WTC11 (cell line): ENCODE results near the gene RSPH4A. TPM values are rescaled to one million over a fixed set of nuclear protein-coding genes. Genes with fewer than 3 reads are reported as not detected.

Source experiments
- ATAC-seq: fragments of 200-7000 bp; cut with Tn5 transposase; 2 replicates; pipeline ENCODE4 v1.10.0; 2021; ENCODE audit warnings: mild to moderate bottlenecking, moderate library complexity
- CTCF ChIA-PET: fragments of 300-600 bp; sonication (Branson Sonifier 250); formaldehyde crosslinking; loops from one replicate; lab custom pipeline; 2021; ENCODE audit warnings: antibody characterized with exemption; lab: Charles Lee
- POLR2A ChIA-PET: fragments of 350-600 bp; sonication (Branson Sonifier 250); formaldehyde crosslinking; loops from one replicate; lab custom pipeline; 2021; ENCODE audit warnings: antibody characterized with exemption; lab: Charles Lee
- DNase-seq: peaks from one replicate; pipeline ENCODE4 v3.0.0; 2021; ENCODE audit warnings: low spot score
- H3K27ac Mint-ChIP-seq: 2 replicates; pipeline ENCODE4 v1.8.0; 2021; ENCODE audit warnings: mixed read lengths
- H3K27me3 Mint-ChIP-seq: 2 replicates; pipeline ENCODE4 v1.8.0; 2021; ENCODE audit warnings: low read depth, mild to moderate bottlenecking, moderate library complexity, mixed read lengths
- H3K36me3 Mint-ChIP-seq: 2 replicates; pipeline ENCODE4 v1.8.0; 2021; ENCODE audit warnings: mixed read lengths
- H3K4me1 Mint-ChIP-seq: 2 replicates; pipeline ENCODE4 v1.8.0; 2022; ENCODE audit warnings: mixed read lengths
- H3K4me3 Mint-ChIP-seq: 2 replicates; pipeline ENCODE4 v1.8.0; 2021; ENCODE audit warnings: mild to moderate bottlenecking, moderate library complexity, mixed read lengths
- H3K9me3 Mint-ChIP-seq: 2 replicates; pipeline ENCODE4 v1.8.0; 2021; ENCODE audit warnings: mixed read lengths
- CBFB ChIP-seq: sonication (generic); formaldehyde crosslinking; IDR thresholded peaks from 2 replicates; pipeline ENCODE4 v1.8.1; 2022; ENCODE audit warnings: mild to moderate bottlenecking, low read depth, missing genetic modification reagents
- ETV6 ChIP-seq: sonication (generic); formaldehyde crosslinking; IDR thresholded peaks from 2 replicates; pipeline ENCODE4 v1.8.1; 2022; ENCODE audit warnings: mild to moderate bottlenecking, missing genetic modification reagents
- FOXJ3 ChIP-seq: sonication (generic); formaldehyde crosslinking; IDR thresholded peaks from 2 replicates; pipeline ENCODE4 v1.9.0; 2021; ENCODE audit warnings: missing genetic modification reagents, mild to moderate bottlenecking, borderline replicate concordance
- GRHL2 ChIP-seq: fragments of 250-450 bp; sonication (Bioruptor Pico); IDR thresholded peaks from 2 replicates; pipeline ENCODE4 v1.8.0; 2022; ENCODE audit warnings: mild to moderate bottlenecking, moderate library complexity; ENCODE audit not compliant: insufficient replicate concordance, severe bottlenecking
- GTF2I ChIP-seq: fragments of 250-450 bp; sonication (Bioruptor Pico); conservative IDR thresholded peaks from 2 replicates; pipeline ENCODE4 v1.4.0; 2021; ENCODE audit warnings: mild to moderate bottlenecking
- JUN ChIP-seq: sonication (generic); formaldehyde crosslinking; IDR thresholded peaks from 2 replicates; pipeline ENCODE4 v1.8.0; 2023; ENCODE audit warnings: mild to moderate bottlenecking, missing genetic modification reagents
- KAT7 ChIP-seq: sonication (generic); formaldehyde crosslinking; IDR thresholded peaks from 2 replicates; pipeline ENCODE4 v1.8.1; 2023; ENCODE audit warnings: missing genetic modification reagents, mild to moderate bottlenecking, borderline replicate concordance
- OVOL2 ChIP-seq: fragments of 250-450 bp; sonication (Bioruptor Pico); IDR thresholded peaks from 2 replicates; pipeline ENCODE4 v1.9.0; 2021; ENCODE audit warnings: mild to moderate bottlenecking, borderline replicate concordance
- RORB ChIP-seq: fragments of 250-450 bp; sonication (Bioruptor Pico); IDR thresholded peaks from 2 replicates; pipeline ENCODE4 v1.9.0; 2021; ENCODE audit warnings: mild to moderate bottlenecking
- SP1 ChIP-seq: sonication (generic); formaldehyde crosslinking; conservative IDR thresholded peaks from 2 replicates; pipeline ENCODE4 v1.8.1; 2022; ENCODE audit warnings: missing genetic modification reagents
- ZNF138 ChIP-seq: sonication (generic); formaldehyde crosslinking; conservative IDR thresholded peaks from 2 replicates; pipeline ENCODE4 v1.8.1; 2022; ENCODE audit warnings: mild to moderate bottlenecking, moderate library complexity, missing genetic modification reagents
- ZNF396 ChIP-seq: fragments of 250-450 bp; sonication (Bioruptor Pico); IDR thresholded peaks from 2 replicates; pipeline ENCODE4 v1.8.0; 2021; ENCODE audit warnings: mild to moderate bottlenecking, moderate library complexity, borderline replicate concordance
- ZNF423 ChIP-seq: fragments of 250-450 bp; sonication (Bioruptor Pico); IDR thresholded peaks from 2 replicates; pipeline ENCODE4 v2.1.2; 2022; ENCODE audit warnings: mild to moderate bottlenecking, moderate library complexity
- ZNF671 ChIP-seq: fragments of 250-450 bp; sonication (Bioruptor Pico); IDR thresholded peaks from 2 replicates; pipeline ENCODE4 v1.8.0; 2021; ENCODE audit warnings: mild to moderate bottlenecking
- total RNA-seq: library from RNA; stranded (reverse); gene quantifications from 3 replicates; pipeline ENCODE4 v1.2.3, GENCODE V29; 2021
- TF ChIP-seq, protein P1 (sequence below): fragments of 250-450 bp; sonication (Bioruptor Pico); IDR thresholded peaks from 2 replicates; pipeline ENCODE4 v1.9.0; 2021; ENCODE audit warnings: mild to moderate bottlenecking
- TF ChIP-seq, protein P2 (sequence below): sonication (generic); formaldehyde crosslinking; IDR thresholded peaks from 2 replicates; pipeline ENCODE4 v1.8.1; 2023; ENCODE audit warnings: mild to moderate bottlenecking, missing genetic modification reagents
- TF ChIP-seq, protein P3 (sequence below): fragments of 250-450 bp; sonication (Bioruptor Pico); IDR thresholded peaks from 2 replicates; pipeline ENCODE4 v1.8.0; 2021; ENCODE audit warnings: mild to moderate bottlenecking
- TF ChIP-seq, protein P4 (sequence below): sonication (generic); formaldehyde crosslinking; IDR thresholded peaks from 2 replicates; pipeline ENCODE4 v1.8.0; 2023; ENCODE audit warnings: missing genetic modification reagents, mild to moderate bottlenecking, borderline replicate concordance
- TF ChIP-seq, protein P5 (sequence below): sonication (generic); formaldehyde crosslinking; IDR thresholded peaks from 2 replicates; pipeline ENCODE4 v1.8.1; 2023; ENCODE audit warnings: mild to moderate bottlenecking, missing genetic modification reagents, moderate library complexity

RSPH4A gene
- total RNA-seq, 1 experiment from 2014 or later, result 0.57 TPM

DNA sequence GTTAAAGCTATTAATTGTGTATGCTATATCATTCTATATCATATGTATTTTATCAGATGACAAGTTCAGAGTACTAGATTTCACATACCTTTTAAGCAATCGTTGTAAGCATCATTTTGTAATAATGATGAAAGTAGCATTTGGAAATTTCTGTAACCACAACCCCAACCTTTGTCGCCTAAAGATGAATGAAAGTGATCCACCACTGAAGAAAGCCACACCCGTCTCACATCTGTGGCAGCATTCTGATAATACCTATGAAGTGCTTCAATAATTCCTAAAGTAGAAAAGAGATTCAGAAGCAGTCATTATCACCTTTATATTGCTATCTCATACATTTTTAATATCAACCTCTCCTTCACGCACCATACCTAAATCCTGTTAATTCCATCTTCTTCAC is 35.6 kb downstream of the RSPH4A start:
- DNase-seq (no peak), ATAC-seq (no peak)
- Mint-ChIP-seq H3K4me1 (no peaks in the 10 kb centered on the region), H3K27me3 (no peaks in the 10 kb centered on the region), H3K9me3 (no peaks in the 10 kb centered on the region), H3K27ac (no peak overlapping the region), H3K4me3 (no peak overlapping the region), H3K36me3 (peaks cover 10% of the 10 kb centered on the region)
- ChIA-PET POLR2A (no interaction called here), CTCF (no interaction called here)
- TF ChIP-seq GRHL2 (CRISPR knock-in tag), result no peak
- TF ChIP-seq GTF2I (CRISPR knock-in tag), result no peak
- no peak for TF ChIP-seq SP1
- TF ChIP-seq ZNF671 (CRISPR knock-in tag), result no peak
- TF ChIP-seq, protein P1, sequence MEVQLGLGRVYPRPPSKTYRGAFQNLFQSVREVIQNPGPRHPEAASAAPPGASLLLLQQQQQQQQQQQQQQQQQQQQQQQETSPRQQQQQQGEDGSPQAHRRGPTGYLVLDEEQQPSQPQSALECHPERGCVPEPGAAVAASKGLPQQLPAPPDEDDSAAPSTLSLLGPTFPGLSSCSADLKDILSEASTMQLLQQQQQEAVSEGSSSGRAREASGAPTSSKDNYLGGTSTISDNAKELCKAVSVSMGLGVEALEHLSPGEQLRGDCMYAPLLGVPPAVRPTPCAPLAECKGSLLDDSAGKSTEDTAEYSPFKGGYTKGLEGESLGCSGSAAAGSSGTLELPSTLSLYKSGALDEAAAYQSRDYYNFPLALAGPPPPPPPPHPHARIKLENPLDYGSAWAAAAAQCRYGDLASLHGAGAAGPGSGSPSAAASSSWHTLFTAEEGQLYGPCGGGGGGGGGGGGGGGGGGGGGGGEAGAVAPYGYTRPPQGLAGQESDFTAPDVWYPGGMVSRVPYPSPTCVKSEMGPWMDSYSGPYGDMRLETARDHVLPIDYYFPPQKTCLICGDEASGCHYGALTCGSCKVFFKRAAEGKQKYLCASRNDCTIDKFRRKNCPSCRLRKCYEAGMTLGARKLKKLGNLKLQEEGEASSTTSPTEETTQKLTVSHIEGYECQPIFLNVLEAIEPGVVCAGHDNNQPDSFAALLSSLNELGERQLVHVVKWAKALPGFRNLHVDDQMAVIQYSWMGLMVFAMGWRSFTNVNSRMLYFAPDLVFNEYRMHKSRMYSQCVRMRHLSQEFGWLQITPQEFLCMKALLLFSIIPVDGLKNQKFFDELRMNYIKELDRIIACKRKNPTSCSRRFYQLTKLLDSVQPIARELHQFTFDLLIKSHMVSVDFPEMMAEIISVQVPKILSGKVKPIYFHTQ (CRISPR knock-in tag), result no peak
- TF ChIP-seq, protein P2, sequence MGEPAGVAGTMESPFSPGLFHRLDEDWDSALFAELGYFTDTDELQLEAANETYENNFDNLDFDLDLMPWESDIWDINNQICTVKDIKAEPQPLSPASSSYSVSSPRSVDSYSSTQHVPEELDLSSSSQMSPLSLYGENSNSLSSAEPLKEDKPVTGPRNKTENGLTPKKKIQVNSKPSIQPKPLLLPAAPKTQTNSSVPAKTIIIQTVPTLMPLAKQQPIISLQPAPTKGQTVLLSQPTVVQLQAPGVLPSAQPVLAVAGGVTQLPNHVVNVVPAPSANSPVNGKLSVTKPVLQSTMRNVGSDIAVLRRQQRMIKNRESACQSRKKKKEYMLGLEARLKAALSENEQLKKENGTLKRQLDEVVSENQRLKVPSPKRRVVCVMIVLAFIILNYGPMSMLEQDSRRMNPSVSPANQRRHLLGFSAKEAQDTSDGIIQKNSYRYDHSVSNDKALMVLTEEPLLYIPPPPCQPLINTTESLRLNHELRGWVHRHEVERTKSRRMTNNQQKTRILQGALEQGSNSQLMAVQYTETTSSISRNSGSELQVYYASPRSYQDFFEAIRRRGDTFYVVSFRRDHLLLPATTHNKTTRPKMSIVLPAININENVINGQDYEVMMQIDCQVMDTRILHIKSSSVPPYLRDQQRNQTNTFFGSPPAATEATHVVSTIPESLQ, result no peak
- no peak for TF ChIP-seq ETV6 (CRISPR knock-in tag)
- TF ChIP-seq RORB (CRISPR knock-in tag), result no peak
- TF ChIP-seq, protein P3, sequence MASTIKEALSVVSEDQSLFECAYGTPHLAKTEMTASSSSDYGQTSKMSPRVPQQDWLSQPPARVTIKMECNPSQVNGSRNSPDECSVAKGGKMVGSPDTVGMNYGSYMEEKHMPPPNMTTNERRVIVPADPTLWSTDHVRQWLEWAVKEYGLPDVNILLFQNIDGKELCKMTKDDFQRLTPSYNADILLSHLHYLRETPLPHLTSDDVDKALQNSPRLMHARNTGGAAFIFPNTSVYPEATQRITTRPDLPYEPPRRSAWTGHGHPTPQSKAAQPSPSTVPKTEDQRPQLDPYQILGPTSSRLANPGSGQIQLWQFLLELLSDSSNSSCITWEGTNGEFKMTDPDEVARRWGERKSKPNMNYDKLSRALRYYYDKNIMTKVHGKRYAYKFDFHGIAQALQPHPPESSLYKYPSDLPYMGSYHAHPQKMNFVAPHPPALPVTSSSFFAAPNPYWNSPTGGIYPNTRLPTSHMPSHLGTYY, result no peak
- TF ChIP-seq ZNF396 (CRISPR knock-in tag), result no peak
- TF ChIP-seq, protein P4, sequence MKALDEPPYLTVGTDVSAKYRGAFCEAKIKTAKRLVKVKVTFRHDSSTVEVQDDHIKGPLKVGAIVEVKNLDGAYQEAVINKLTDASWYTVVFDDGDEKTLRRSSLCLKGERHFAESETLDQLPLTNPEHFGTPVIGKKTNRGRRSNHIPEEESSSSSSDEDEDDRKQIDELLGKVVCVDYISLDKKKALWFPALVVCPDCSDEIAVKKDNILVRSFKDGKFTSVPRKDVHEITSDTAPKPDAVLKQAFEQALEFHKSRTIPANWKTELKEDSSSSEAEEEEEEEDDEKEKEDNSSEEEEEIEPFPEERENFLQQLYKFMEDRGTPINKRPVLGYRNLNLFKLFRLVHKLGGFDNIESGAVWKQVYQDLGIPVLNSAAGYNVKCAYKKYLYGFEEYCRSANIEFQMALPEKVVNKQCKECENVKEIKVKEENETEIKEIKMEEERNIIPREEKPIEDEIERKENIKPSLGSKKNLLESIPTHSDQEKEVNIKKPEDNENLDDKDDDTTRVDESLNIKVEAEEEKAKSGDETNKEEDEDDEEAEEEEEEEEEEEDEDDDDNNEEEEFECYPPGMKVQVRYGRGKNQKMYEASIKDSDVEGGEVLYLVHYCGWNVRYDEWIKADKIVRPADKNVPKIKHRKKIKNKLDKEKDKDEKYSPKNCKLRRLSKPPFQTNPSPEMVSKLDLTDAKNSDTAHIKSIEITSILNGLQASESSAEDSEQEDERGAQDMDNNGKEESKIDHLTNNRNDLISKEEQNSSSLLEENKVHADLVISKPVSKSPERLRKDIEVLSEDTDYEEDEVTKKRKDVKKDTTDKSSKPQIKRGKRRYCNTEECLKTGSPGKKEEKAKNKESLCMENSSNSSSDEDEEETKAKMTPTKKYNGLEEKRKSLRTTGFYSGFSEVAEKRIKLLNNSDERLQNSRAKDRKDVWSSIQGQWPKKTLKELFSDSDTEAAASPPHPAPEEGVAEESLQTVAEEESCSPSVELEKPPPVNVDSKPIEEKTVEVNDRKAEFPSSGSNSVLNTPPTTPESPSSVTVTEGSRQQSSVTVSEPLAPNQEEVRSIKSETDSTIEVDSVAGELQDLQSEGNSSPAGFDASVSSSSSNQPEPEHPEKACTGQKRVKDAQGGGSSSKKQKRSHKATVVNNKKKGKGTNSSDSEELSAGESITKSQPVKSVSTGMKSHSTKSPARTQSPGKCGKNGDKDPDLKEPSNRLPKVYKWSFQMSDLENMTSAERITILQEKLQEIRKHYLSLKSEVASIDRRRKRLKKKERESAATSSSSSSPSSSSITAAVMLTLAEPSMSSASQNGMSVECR (CRISPR knock-in tag), result no peak

DNA sequence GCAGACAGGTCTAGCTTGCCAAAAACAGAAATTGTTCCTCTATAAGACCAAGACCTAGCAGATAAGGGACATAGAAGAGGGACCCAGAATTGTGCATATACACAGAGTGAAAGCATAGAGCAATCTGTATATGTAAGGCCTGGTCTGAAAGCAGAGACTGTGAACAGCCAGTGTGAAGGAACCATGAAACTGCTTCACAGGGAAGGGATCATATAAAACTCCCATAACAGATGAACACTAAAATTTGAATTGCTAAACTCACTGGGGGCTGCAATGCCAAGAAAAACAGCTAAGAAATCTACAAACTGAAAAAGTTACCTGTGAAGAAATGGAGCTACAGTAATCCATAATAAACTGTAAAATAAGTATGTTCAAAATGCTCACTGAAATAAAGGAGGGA is 45.3 kb downstream of the RSPH4A start:
- Mint-ChIP-seq H3K4me1 (peaks cover 7% of the 10 kb centered on the region), H3K36me3 (peaks cover 8% of the 10 kb centered on the region), H3K27ac (no peak overlapping the region), H3K9me3 (no peaks in the 10 kb centered on the region), H3K27me3 (no peaks in the 10 kb centered on the region), H3K4me3 (no peak overlapping the region)
- DNase-seq (no peak), ATAC-seq (no peak)
- ChIA-PET POLR2A (no interaction called here), CTCF (interaction anchor here (0.9 kb wide), 1 partner anchor 17 kb away, joined by 3 read pairs; no protein-coding TSS in a partner anchor)
- no peak for TF ChIP-seq CBFB (CRISPR knock-in tag)
- no peak for TF ChIP-seq ZNF423
- no peak for TF ChIP-seq ETV6 (CRISPR knock-in tag)
- TF ChIP-seq, protein P2, result no peak
- TF ChIP-seq, protein P1 (CRISPR knock-in tag), result no peak
- TF ChIP-seq JUN, result no peak
- no peak for TF ChIP-seq KAT7 (CRISPR knock-in tag)
- no peak for TF ChIP-seq ZNF138
- no peak for TF ChIP-seq FOXJ3
- TF ChIP-seq, protein P5, sequence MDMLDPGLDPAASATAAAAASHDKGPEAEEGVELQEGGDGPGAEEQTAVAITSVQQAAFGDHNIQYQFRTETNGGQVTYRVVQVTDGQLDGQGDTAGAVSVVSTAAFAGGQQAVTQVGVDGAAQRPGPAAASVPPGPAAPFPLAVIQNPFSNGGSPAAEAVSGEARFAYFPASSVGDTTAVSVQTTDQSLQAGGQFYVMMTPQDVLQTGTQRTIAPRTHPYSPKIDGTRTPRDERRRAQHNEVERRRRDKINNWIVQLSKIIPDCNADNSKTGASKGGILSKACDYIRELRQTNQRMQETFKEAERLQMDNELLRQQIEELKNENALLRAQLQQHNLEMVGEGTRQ (CRISPR knock-in tag), result no peak
- no peak for TF ChIP-seq OVOL2 (CRISPR knock-in tag)
